IMR-90 (cell line): Measurements from ENCODE around the gene LENEP. TPM values are rescaled to one million over a fixed set of nuclear protein-coding genes. Genes with fewer than 3 reads are reported as not detected.

ENCODE experiments used
- ATAC-seq: fragments of 200-7000 bp; cut with Tn5 transposase; 2 replicates; pipeline ENCODE4 v1.9.1; 2020; ENCODE audit warnings: low read depth, mild to moderate bottlenecking, moderate library complexity
- Bru-seq: library from RNA; stranded (reverse); fragments of 400-500 nt; gene quantifications from one replicate; lab custom pipeline; 2021; lab: Mats Ljungman, UMichigan
- BruChase-seq, 2 experiments: library from RNA; stranded (reverse); fragments of 400-500 nt; gene quantifications; one replicate each; lab custom pipeline; 2021; lab: Mats Ljungman, UMichigan
- BruUV-seq: library from RNA; stranded (reverse); fragments of 400-500 nt; replicated peaks from 2 replicates; lab custom pipeline; 2021; lab: Mats Ljungman, UMichigan
- CTCF ChIA-PET: fragments of 300-600 bp; formaldehyde crosslinking; extraction: SDS; loops from one replicate; lab custom pipeline; 2021; ENCODE audit warnings: antibody characterized with exemption; lab: Yijun Ruan, JAX
- POLR2A ChIA-PET: fragments of 300-600 bp; sonication (Branson Sonifier 250); formaldehyde crosslinking; loops from one replicate; lab custom pipeline; 2022; ENCODE audit warnings: antibody characterized with exemption; ENCODE audit not compliant: unreplicated experiment; lab: Charles Lee
- DNase-seq: peaks from one replicate; pipeline ENCODE4 v3.0.0; 2013
- H2AFZ ChIP-seq: replicated peaks from 2 replicates; pipeline ENCODE3; 2013; ENCODE audit warnings: low read length, mild to moderate bottlenecking; ENCODE audit not compliant: poor library complexity
- H2AK5ac ChIP-seq: 2 replicates; pipeline ENCODE4 v1.6.1; 2013; ENCODE audit warnings: low read depth, low read length, inconsistent platforms
- H2AK9ac ChIP-seq: replicated peaks from 2 replicates; pipeline ENCODE3; 2013; ENCODE audit warnings: mild to moderate bottlenecking, low read depth, low read length, moderate library complexity; ENCODE audit not compliant: poor library complexity
- H2BK120ac ChIP-seq: 2 replicates; pipeline ENCODE4 v1.6.1; 2013; ENCODE audit warnings: low read depth, low read length, inconsistent platforms
- H2BK15ac ChIP-seq: 3 replicates; pipeline ENCODE4 v1.6.1; 2013; ENCODE audit warnings: low read depth, low read length, inconsistent platforms
- H2BK20ac ChIP-seq: 2 replicates; pipeline ENCODE4 v1.6.1; 2013; ENCODE audit warnings: low read depth, mild to moderate bottlenecking, inconsistent platforms, low read length, moderate library complexity
- H2BK5ac ChIP-seq: 2 replicates; pipeline ENCODE4 v1.6.1; 2013; ENCODE audit warnings: mild to moderate bottlenecking, low read depth, low read length, inconsistent platforms; ENCODE audit not compliant: poor library complexity, severe bottlenecking
- H3K14ac ChIP-seq: replicated peaks from 2 replicates; pipeline ENCODE4 v1.6.1; 2013; ENCODE audit warnings: low read depth, low read length, inconsistent platforms
- H3K18ac ChIP-seq: 2 replicates; pipeline ENCODE4 v1.6.1; 2013; ENCODE audit warnings: low read depth, low read length, control low read depth
- H3K23ac ChIP-seq: 2 replicates; pipeline ENCODE4 v1.6.1; 2013; ENCODE audit warnings: low read depth, low read length, inconsistent platforms
- H3K27ac ChIP-seq: 2 replicates; pipeline ENCODE4 v1.5.1; 2013; ENCODE audit warnings: mild to moderate bottlenecking, control low read depth, low read length; ENCODE audit not compliant: insufficient read depth
- H3K27me3 ChIP-seq: 2 replicates; pipeline ENCODE4 v1.6.1; 2013; ENCODE audit warnings: low read length; ENCODE audit not compliant: control insufficient read depth, insufficient read depth
- H3K36me3 ChIP-seq: 2 replicates; pipeline ENCODE4 v1.6.1; 2013; ENCODE audit warnings: low read length, mixed read lengths; ENCODE audit not compliant: control insufficient read depth, insufficient read depth
- H3K4ac ChIP-seq: 2 replicates; pipeline ENCODE4 v1.6.1; 2013; ENCODE audit warnings: low read depth, low read length, inconsistent platforms
- H3K4me1 ChIP-seq: 2 replicates; pipeline ENCODE4 v1.6.1; 2013; ENCODE audit warnings: low read length, mixed read lengths; ENCODE audit not compliant: control insufficient read depth, insufficient read depth
- H3K4me2 ChIP-seq: 2 replicates; pipeline ENCODE4 v1.6.1; 2013; ENCODE audit warnings: low read depth, mild to moderate bottlenecking, control low read depth, low read length, moderate library complexity
- H3K4me3 ChIP-seq: 2 replicates; pipeline ENCODE4 v1.5.1; 2013; ENCODE audit warnings: low read depth, mild to moderate bottlenecking, control low read depth, low read length, moderate library complexity; ENCODE audit not compliant: insufficient read depth
- H3K56ac ChIP-seq: 2 replicates; pipeline ENCODE4 v1.6.1; 2013; ENCODE audit warnings: low read length, inconsistent platforms; ENCODE audit not compliant: insufficient read depth; ENCODE audit errors: extremely low read depth
- H3K79me1 ChIP-seq, 2 experiments: 2 replicates each; pipeline ENCODE4 v1.6.1; 2013; ENCODE audit warnings: low read length in 2 of 2, inconsistent platforms in 1 of 2, low read depth in 1 of 2
- H3K9ac ChIP-seq: 2 replicates; pipeline ENCODE4 v1.6.1; 2013; ENCODE audit warnings: low read depth, low read length, control low read depth
- H3K9me1 ChIP-seq: 2 replicates; pipeline ENCODE4 v1.6.1; 2013; ENCODE audit warnings: low read length, inconsistent platforms; ENCODE audit not compliant: insufficient read depth
- H3K9me3 ChIP-seq: 2 replicates; pipeline ENCODE4 v1.6.1; 2013; ENCODE audit warnings: low read length; ENCODE audit not compliant: control insufficient read depth, insufficient read depth
- H4K20me1 ChIP-seq: 2 replicates; pipeline ENCODE4 v1.6.1; 2013; ENCODE audit warnings: low read length, inconsistent platforms; ENCODE audit not compliant: insufficient read depth
- H4K5ac ChIP-seq: 2 replicates; pipeline ENCODE4 v1.6.1; 2013; ENCODE audit warnings: mild to moderate bottlenecking, low read depth, low read length, control low read depth
- H4K8ac ChIP-seq, 2 experiments: 2 replicates each; pipeline ENCODE4 v1.6.1; 2013; ENCODE audit warnings: low read depth in 2 of 2, low read length in 2 of 2, control low read depth in 1 of 2, inconsistent platforms in 1 of 2
- H4K91ac ChIP-seq: 2 replicates; pipeline ENCODE4 v1.6.1; 2013; ENCODE audit warnings: low read depth, low read length, inconsistent platforms; ENCODE audit not compliant: insufficient read depth
- CEBPB ChIP-seq: IDR thresholded peaks from 2 replicates; pipeline ENCODE4 v1.6.1; 2012; ENCODE audit warnings: low read depth, low read length, improper control_type of control experiment
- CHD1 ChIP-seq: IDR thresholded peaks from 2 replicates; pipeline ENCODE4 v1.6.1; 2012; ENCODE audit warnings: low read depth, low read length, improper control_type of control experiment
- FOS ChIP-seq: fragments of 150-350 bp; IDR thresholded peaks from 2 replicates; pipeline ENCODE4 v1.6.1; 2016; ENCODE audit warnings: low read depth, low read length
- MAFK ChIP-seq: IDR thresholded peaks from 2 replicates; pipeline ENCODE4 v1.6.1; 2012; ENCODE audit warnings: low read depth, low read length, improper control_type of control experiment
- MAZ ChIP-seq: IDR thresholded peaks from 2 replicates; pipeline ENCODE4 v1.6.1; 2012; ENCODE audit warnings: low read depth, mild to moderate bottlenecking, low read length, improper control_type of control experiment, moderate library complexity, borderline replicate concordance
- MXI1 ChIP-seq: IDR thresholded peaks from 2 replicates; pipeline ENCODE4 v1.6.1; 2012; ENCODE audit warnings: low read depth, mild to moderate bottlenecking, low read length, moderate library complexity, borderline replicate concordance
- NFE2L2 ChIP-seq: fragments of 150-350 bp; IDR thresholded peaks from 2 replicates; pipeline ENCODE4 v1.6.1; 2016; ENCODE audit warnings: low read depth, mild to moderate bottlenecking, low read length
- POLR2A ChIP-seq: IDR thresholded peaks from 2 replicates; pipeline ENCODE4 v1.6.1; 2012; ENCODE audit warnings: mild to moderate bottlenecking, low read depth, low read length
- RAD21 ChIP-seq: IDR thresholded peaks from 2 replicates; pipeline ENCODE4 v1.6.1; 2012; ENCODE audit warnings: low read length, improper control_type of control experiment
- RCOR1 ChIP-seq: IDR thresholded peaks from 2 replicates; pipeline ENCODE4 v1.6.1; 2012; ENCODE audit warnings: mild to moderate bottlenecking, low read length, improper control_type of control experiment; ENCODE audit not compliant: insufficient replicate concordance
- RFX5 ChIP-seq: IDR thresholded peaks from 2 replicates; pipeline ENCODE4 v1.8.0; 2012; ENCODE audit warnings: low read depth, mild to moderate bottlenecking, low read length, moderate library complexity
- SMC3 ChIP-seq: fragments of 150-350 bp; IDR thresholded peaks from 2 replicates; pipeline ENCODE4 v1.6.1; 2016; ENCODE audit warnings: low read depth, mild to moderate bottlenecking, antibody characterized with exemption, low read length, moderate library complexity
- WGBS, 2 experiments: methylation state at CpG; one replicate each; pipeline versions ENCODE4 v1.1.5 to v1.1.7; 2013; ENCODE audit warnings: missing lambda C conversion rate in 2 of 2; ENCODE audit not compliant: insufficient read length in 1 of 2; ENCODE audit errors: extremely low coverage in 2 of 2; 5-methylcytosine and 5-hydroxymethylcytosine counted together
- dilution Hi-C: fragments of 300-500 bp; cut with HindIII; formaldehyde crosslinking; loops from one replicate; pipeline ENCODE4 v1.14.3; 2018; ENCODE audit warnings: low sequenced_read_pairs; ENCODE audit not compliant: unreplicated experiment
- in situ Hi-C: fragments of 300-500 bp; cut with MboI; formaldehyde crosslinking; loops from 3 replicates; pipeline ENCODE4 v1.14.3; 2019; ENCODE audit warnings: low sequenced_read_pairs, inconsistent platforms, mixed read lengths
- intact Hi-C: fragments of 100-400 bp; cut with micrococcal nuclease; formaldehyde crosslinking; loops from 2 replicates; pipeline ENCODE4 v1.10.0; 2022
- long read RNA-seq: library from polyadenylated mRNA; unstranded; transcript quantifications from one replicate; pipeline ENCODE4 v2.0.0, GENCODE V29; 2021; ENCODE audit not compliant: unreplicated experiment
- polyA plus RNA-seq, 3 experiments: library from polyadenylated mRNA; depleted of rRNA; stranded (reverse); fragments of >200 nt; gene quantifications; 2 replicates each; pipeline ENCODE4 v1.2.3, GENCODE V29; 2012; ENCODE audit warnings: low replicate concordance in 1 of 3
- total RNA-seq: library from RNA; depleted of rRNA; stranded (reverse); fragments of >200 nt; gene quantifications from 2 replicates; pipeline ENCODE4 v1.2.3, GENCODE V29; 2012; rRNA removed
- TF ChIP-seq, protein P1 (sequence below): fragments of 150-350 bp; IDR thresholded peaks from 2 replicates; pipeline ENCODE4 v1.6.1; 2016; ENCODE audit warnings: low read depth, mild to moderate bottlenecking, low read length, moderate library complexity, borderline replicate concordance
- TF ChIP-seq, protein P2 (sequence below): conservative IDR thresholded peaks from 2 replicates; pipeline ENCODE4 v1.5.1; 2012; ENCODE audit warnings: mild to moderate bottlenecking, low read depth, low read length, improper control_type of control experiment

The LENEP gene, protein sequence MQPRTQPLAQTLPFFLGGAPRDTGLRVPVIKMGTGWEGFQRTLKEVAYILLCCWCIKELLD
- total RNA-seq (not detected in 2 replicates), polyA plus RNA-seq (2012; rRNA removed) (not detected in 2 replicates), Bru-seq, nascent RNA (percentile 35 among the genes with signal in this experiment), BruChase-seq, experiment 1, labeled RNA remaining after a 6-hour chase (percentile 26 among the genes with signal in this experiment), BruChase-seq, experiment 2, labeled RNA remaining after a 2-hour chase (percentile 29 among the genes with signal in this experiment)
- not detected in 2 replicates for polyA plus RNA-seq (2012; cell fraction: cytosol; rRNA removed)
- polyA plus RNA-seq (2012; cell fraction: nucleus; rRNA removed; ENCODE audit: low replicate concordance), result not detected in 2 replicates
- long read RNA-seq, partial matches to known transcripts, result 0 of 1 reads
- long read RNA-seq, other reads (novel, unspliced or antisense), result 0 of 1 reads

DNA sequence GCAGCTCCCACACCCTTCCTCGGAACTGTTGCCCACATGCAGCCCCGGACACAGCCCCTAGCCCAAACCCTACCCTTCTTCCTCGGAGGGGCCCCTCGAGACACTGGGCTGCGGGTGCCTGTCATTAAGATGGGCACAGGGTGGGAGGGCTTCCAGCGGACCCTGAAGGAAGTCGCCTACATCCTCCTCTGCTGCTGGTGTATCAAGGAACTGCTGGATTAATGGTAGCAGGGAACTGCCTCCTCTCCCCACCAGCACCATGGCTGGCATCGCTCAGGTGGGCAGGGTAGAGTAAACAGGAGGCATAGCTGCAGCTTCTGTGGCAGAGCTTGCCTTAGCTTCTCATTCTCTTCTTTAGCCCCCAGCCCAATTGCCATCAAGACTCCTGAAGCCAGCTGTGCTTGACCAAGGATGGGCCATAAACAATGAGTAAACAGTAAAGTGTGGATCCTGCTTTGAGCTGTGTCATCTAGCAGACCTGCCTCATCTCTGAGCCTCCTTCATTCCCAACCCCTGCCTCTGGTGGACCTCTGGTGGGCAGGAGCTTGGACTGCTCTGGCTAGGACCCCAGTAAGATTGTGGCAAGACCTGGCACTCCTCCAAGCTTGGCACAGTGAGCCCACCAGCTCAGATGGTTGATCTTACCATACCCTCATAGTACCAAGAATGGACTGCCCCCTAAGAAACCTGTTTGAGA is at the start of gene LENEP:
Gene LENEP, plus strand, starts transcription at position 15 of the 697 bp plus-strand sequence. Its CDS starts 22 bp downstream, at position 37.
- ATAC-seq (no peak), DNase-seq (no peak)
- H3K79me1 ChIP-seq, result peaks cover 12 to 23% of the 10 kb centered on the region in 2 experiments
- peak within 1 kb of the TSS in 1 of 2 experiments; percentile 40; a peak in 2 of 4 replicates for H4K8ac ChIP-seq
- peak within 1 kb of the TSS; percentile 39 for H2AFZ ChIP-seq
- H3K36me3 ChIP-seq, result peaks cover 16% of the 10 kb centered on the region
- no peak within 1 kb of the TSS for H3K4me2 ChIP-seq
- H3K27ac ChIP-seq, result peak within 1 kb of the TSS; percentile 4; the same call in 1 of the 2 replicates
- H4K20me1 ChIP-seq, result peaks cover 8% of the 10 kb centered on the region; the same call in 1 of the 2 replicates
- H3K4me1 ChIP-seq, result peaks cover 4% of the 10 kb centered on the region; the same call in 1 of the 2 replicates
- H3K27me3 ChIP-seq, result no peaks in the 10 kb centered on the region
- H3K9me1 ChIP-seq, result peaks cover 7% of the 10 kb centered on the region
- H2BK20ac ChIP-seq, result 0 out of 2 replicates have a peak within 1 kb of the TSS, but pooled peaks have one; percentile 8
- in situ Hi-C loops, result no loop called here
- H3K23ac ChIP-seq, result no peak within 1 kb of the TSS
- no peaks in the 10 kb centered on the region for H3K9me3 ChIP-seq
- intact Hi-C loops, result no loop called here
- H4K91ac ChIP-seq, result no peak within 1 kb of the TSS
- H3K4ac ChIP-seq, result peak within 1 kb of the TSS; percentile 72
- peak within 1 kb of the TSS; percentile 10; the same call in 1 of the 2 replicates for H4K5ac ChIP-seq
- no peak within 1 kb of the TSS for H3K9ac ChIP-seq
- dilution Hi-C loops, result no loop called here
- POLR2A ChIA-PET, result interaction anchor here (1.0 kb wide), 1 partner anchor 20 kb away, joined by 3 read pairs; no protein-coding TSS in a partner anchor
- no peak within 1 kb of the TSS for H2BK15ac ChIP-seq
- no peak within 1 kb of the TSS for H3K56ac ChIP-seq
- H2AK9ac ChIP-seq, result peak within 1 kb of the TSS; percentile 91
- no peak within 1 kb of the TSS for H3K18ac ChIP-seq
- H2BK120ac ChIP-seq, result no peak within 1 kb of the TSS
- CTCF ChIA-PET, result interaction anchor here (1.1 to 1.3 kb wide), 2 partner anchors 20 to 24 kb away, joined by 4 read pairs; no protein-coding TSS in a partner anchor
- no TSS peak for BruUV-seq
- H3K14ac ChIP-seq, result no peak within 1 kb of the TSS
- H3K4me3 ChIP-seq, result no peak within 1 kb of the TSS
- H2AK5ac ChIP-seq, result peak within 1 kb of the TSS; percentile 35
- no CpG with 5 or more reads among the region's 8 CpGs for WGBS, 2 experiments
- H2BK5ac ChIP-seq, result no peak within 1 kb of the TSS
- no peak for TF ChIP-seq MAFK
- no peak for TF ChIP-seq MXI1
- TF ChIP-seq, protein P1, sequence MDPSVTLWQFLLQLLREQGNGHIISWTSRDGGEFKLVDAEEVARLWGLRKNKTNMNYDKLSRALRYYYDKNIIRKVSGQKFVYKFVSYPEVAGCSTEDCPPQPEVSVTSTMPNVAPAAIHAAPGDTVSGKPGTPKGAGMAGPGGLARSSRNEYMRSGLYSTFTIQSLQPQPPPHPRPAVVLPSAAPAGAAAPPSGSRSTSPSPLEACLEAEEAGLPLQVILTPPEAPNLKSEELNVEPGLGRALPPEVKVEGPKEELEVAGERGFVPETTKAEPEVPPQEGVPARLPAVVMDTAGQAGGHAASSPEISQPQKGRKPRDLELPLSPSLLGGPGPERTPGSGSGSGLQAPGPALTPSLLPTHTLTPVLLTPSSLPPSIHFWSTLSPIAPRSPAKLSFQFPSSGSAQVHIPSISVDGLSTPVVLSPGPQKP, result no peak
- TF ChIP-seq RCOR1, result no peak
- TF ChIP-seq NFE2L2, result no peak
- no peak for TF ChIP-seq RFX5
- TF ChIP-seq MAZ, result no peak
- no peak for TF ChIP-seq CHD1
- no peak for TF ChIP-seq RAD21
- TF ChIP-seq, protein P2, sequence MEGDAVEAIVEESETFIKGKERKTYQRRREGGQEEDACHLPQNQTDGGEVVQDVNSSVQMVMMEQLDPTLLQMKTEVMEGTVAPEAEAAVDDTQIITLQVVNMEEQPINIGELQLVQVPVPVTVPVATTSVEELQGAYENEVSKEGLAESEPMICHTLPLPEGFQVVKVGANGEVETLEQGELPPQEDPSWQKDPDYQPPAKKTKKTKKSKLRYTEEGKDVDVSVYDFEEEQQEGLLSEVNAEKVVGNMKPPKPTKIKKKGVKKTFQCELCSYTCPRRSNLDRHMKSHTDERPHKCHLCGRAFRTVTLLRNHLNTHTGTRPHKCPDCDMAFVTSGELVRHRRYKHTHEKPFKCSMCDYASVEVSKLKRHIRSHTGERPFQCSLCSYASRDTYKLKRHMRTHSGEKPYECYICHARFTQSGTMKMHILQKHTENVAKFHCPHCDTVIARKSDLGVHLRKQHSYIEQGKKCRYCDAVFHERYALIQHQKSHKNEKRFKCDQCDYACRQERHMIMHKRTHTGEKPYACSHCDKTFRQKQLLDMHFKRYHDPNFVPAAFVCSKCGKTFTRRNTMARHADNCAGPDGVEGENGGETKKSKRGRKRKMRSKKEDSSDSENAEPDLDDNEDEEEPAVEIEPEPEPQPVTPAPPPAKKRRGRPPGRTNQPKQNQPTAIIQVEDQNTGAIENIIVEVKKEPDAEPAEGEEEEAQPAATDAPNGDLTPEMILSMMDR, result no peak
- no peak for TF ChIP-seq SMC3
- TF ChIP-seq CEBPB, result no peak
- no peak for TF ChIP-seq POLR2A
- TF ChIP-seq FOS, result no peak
